T-helper 2 cell treated with Interferon-gamma antibody and Interleukin-4, amounts not matched to agents 5 μg/mL and 100 μg/mL, for 36 hours (primary cell): ENCODE data around the gene MGST2.
"Not testable (repeated sequence)": the region's sequence is repeated elsewhere in the genome, so short reads cannot be mapped to it uniquely, and the experiment has no call there.

Experiments
- DNase-seq: peaks from one replicate; pipeline ENCODE4 v3.0.0; 2021; ENCODE audit warnings: low spot score
- H3K27ac Mint-ChIP-seq: one replicate; pipeline ENCODE4 v1.8.0; 2021; ENCODE audit warnings: mild to moderate bottlenecking, mixed read lengths
- H3K27me3 Mint-ChIP-seq: one replicate; pipeline ENCODE4 v1.8.0; 2021; ENCODE audit warnings: low read depth, mixed read lengths
- H3K36me3 Mint-ChIP-seq: one replicate; pipeline ENCODE4 v1.8.0; 2021; ENCODE audit warnings: low read depth, mixed read lengths
- H3K4me1 Mint-ChIP-seq: one replicate; pipeline ENCODE4 v1.8.0; 2021; ENCODE audit warnings: low read depth, mixed read lengths
- H3K4me3 Mint-ChIP-seq: one replicate; pipeline ENCODE4 v1.8.0; 2022; ENCODE audit warnings: mild to moderate bottlenecking, moderate library complexity, mixed read lengths
- H3K9me3 Mint-ChIP-seq: one replicate; pipeline ENCODE4 v1.8.0; 2021; ENCODE audit warnings: mixed read lengths

MGST2 gene

DNA sequence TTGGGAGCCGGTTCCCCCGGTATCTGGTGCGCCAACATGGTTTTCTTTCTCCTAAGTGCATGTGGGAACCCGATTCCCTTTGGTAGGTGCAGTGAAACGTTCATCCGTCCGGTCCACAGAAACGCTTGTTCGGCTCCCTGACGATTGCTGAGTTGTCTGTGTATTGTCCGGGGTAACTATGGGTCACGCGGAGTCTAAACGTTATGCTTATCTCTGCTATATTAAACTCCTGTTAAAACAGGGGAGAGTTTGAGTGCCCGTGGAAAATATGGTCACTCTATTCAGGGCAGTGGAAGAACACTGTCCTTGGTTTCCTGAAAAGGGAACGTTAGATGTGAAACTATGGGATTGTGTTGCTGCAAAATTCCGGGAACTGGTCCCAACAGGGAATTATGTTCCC, 32.4 kb upstream of the MGST2 start:
- Mint-ChIP-seq H3K27ac (no peak overlapping the region), H3K9me3 (peaks cover 5% of the 10 kb centered on the region), H3K4me3 (no peak overlapping the region), H3K4me1 (no peaks in the 10 kb centered on the region), H3K27me3 (peaks cover 39% of the 10 kb centered on the region), H3K36me3 (no peaks in the 10 kb centered on the region)
- no peak for DNase-seq

DNA sequence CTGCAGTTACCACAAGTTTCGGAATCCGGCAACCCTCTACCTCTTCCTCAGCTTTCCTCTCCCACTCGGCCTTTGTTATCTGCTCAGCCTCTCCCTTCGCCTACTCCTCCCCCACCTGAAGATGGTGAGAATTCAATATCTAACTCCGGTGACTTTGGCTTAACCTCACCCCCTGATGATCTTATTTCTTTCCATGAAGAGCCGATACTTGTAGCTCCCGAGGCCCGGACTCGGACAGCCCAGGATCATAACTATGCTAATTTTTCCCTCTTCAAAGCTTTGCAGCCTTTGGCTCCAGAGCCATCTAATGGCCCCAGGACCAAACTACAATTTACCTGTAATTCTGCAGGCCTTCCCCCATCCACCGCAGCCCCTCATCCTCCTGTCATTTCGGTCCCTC, 32.0 kb upstream of the MGST2 start:
- Mint-ChIP-seq H3K4me3 (no peak overlapping the region), H3K27me3 (peaks cover 40% of the 10 kb centered on the region), H3K4me1 (no peaks in the 10 kb centered on the region), H3K27ac (no peak overlapping the region), H3K36me3 (peaks cover 2% of the 10 kb centered on the region), H3K9me3 (peaks cover 8% of the 10 kb centered on the region)
- no peak for DNase-seq

- Mint-ChIP-seq H3K27ac (no peak overlapping the region), H3K36me3 (peaks cover 2% of the 10 kb centered on the region), H3K27me3 (peaks cover 31% of the 10 kb centered on the region), H3K4me3 (no peak overlapping the region), H3K4me1 (no peaks in the 10 kb centered on the region), H3K9me3 (peaks cover 12% of the 10 kb centered on the region)
- no peak for DNase-seq
These were observed 29.7 kb upstream of the MGST2 start for GRCh38 chr4:139635966-139636365.

GRCh38 chr4:139638306-139638705, 27.3 kb upstream of the MGST2 start:
- H3K27me3 Mint-ChIP-seq = peaks cover 18% of the 10 kb centered on the region
- H3K4me3 Mint-ChIP-seq, DNase-seq, H3K27ac Mint-ChIP-seq, H3K36me3 Mint-ChIP-seq, H3K4me1 Mint-ChIP-seq: not testable (repeated sequence)
- H3K9me3 Mint-ChIP-seq = peaks cover 12% of the 10 kb centered on the region

DNA sequence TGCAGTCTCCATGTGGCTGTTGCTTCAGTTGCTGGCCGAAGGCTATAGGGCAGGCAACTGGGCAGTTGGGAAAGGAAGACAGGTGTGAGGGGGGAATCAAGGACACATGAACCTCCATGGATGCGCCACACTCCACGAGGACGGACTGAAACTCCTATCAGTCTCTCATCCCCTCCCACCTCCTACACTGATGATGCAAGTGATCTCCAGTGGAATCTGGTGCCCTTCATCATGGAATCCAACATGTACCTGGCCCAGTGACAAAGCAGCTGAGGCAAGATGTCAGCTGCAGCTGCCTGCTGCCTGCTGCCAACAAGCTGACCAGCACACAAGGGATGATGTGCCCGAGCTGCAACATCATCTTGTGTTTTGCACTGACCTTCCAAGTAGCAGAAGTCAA, 26.0 kb upstream of the MGST2 start:
- no peak overlapping the region for H3K4me3 Mint-ChIP-seq
- no peak overlapping the region for H3K27ac Mint-ChIP-seq
- H3K27me3 Mint-ChIP-seq = peaks cover 11% of the 10 kb centered on the region
- H3K4me1 Mint-ChIP-seq = no peaks in the 10 kb centered on the region
- H3K36me3 Mint-ChIP-seq = peaks cover 2% of the 10 kb centered on the region
- no peak for DNase-seq
- H3K9me3 Mint-ChIP-seq = peaks cover 12% of the 10 kb centered on the region

DNA sequence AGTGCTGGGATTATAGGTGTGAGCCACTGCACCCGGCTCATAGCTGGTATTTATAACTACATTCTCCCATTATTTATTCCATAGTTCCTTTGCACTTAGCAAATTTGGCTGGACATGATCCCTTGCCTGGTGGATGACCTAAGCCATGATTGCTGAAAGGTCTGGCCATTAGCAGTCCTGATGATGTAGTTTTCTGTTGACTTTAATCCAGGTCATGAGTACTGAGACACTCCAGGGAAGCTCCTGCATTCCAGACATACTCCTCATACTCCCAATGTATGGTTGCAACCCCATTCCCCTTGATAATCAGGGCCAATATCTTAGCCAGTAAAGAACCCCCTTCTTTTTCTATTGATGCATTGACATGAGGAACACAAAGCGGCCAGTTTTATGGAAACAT, 24.4 kb upstream of the MGST2 start:
- peaks cover 12% of the 10 kb centered on the region for H3K9me3 Mint-ChIP-seq
- H3K27ac Mint-ChIP-seq = no peak overlapping the region
- no peak overlapping the region for H3K4me3 Mint-ChIP-seq
- H3K4me1 Mint-ChIP-seq = no peaks in the 10 kb centered on the region
- peaks cover 4% of the 10 kb centered on the region for H3K27me3 Mint-ChIP-seq
- DNase-seq = no peak
- peaks cover 2% of the 10 kb centered on the region for H3K36me3 Mint-ChIP-seq

DNA sequence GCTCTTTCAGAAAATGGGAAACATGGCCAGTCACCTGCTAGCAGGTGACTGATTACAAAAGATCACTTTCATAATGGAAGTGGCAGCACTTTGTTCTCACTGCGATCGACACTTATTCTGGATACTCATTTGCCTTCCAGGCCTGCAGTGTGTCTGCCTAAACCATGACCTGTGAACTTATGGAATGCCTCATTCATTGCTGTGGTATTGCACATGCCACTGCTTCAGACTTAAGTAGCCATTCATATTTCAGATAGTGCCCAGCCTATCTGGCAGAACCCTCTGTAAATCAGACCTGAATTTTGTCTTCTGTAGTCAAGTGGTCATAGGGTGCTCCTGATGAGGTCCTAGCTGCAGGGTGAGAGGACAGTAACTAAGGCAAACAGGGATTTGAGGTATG, 23.3 kb upstream of the MGST2 start:
- Mint-ChIP-seq H3K4me1 (no peaks in the 10 kb centered on the region), H3K36me3 (peaks cover 2% of the 10 kb centered on the region), H3K27ac (no peak overlapping the region), H3K4me3 (no peak overlapping the region), H3K9me3 (peaks cover 10% of the 10 kb centered on the region), H3K27me3 (peaks cover 3% of the 10 kb centered on the region)
- no peak for DNase-seq

DNA sequence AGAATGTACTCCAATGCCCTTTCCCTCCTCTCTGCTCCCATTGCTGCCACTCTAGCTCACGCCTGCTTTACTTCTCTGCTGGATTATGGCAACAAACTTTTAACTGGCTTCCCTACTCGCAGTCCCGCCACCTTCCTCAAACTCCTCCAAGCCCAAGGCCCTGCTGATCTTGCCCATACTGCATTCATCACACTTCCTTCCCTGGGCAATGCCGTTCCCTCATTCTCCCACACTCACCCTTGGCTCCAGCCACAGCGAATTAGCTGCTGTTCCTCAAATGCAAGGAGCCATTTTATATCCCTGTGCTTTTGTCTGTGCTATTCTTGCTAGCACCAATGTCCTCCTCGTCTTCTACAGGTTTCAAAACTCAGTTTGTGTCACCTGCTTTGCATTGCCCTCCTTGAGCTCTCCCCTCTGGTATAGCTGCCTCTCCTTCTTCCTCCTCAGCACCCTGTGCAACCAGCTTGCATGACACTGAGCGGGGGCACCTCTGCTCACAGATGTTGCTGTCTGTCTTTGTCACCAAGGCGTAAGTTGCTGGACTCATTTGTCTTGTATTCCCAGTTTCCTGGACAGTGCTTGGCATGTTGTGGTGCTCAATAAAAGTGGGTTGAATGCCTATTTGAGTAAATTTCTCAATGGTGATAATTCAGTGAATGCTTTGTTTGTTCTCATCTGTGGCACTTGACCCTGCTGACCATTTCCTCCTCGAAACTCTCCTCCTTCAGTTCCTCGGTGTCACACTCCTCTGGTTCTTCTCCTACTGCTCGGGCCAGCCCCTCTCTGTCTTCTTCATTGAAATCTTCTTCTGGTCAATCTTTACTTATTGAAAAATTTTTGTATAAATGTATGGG, 22.4 kb upstream of the MGST2 start:
- Mint-ChIP-seq H3K27ac (no peak overlapping the region), H3K36me3 (peaks cover 2% of the 10 kb centered on the region), H3K27me3 (peaks cover 3% of the 10 kb centered on the region), H3K4me3 (no peak overlapping the region), H3K9me3 (peaks cover 7% of the 10 kb centered on the region), H3K4me1 (no peaks in the 10 kb centered on the region)
- DNase-seq = no peak

GRCh38 chr4:139645458-139645857, 20.2 kb upstream of the MGST2 start:
- Mint-ChIP-seq H3K27ac (no peak overlapping the region), H3K9me3 (no peaks in the 10 kb centered on the region), H3K27me3 (no peaks in the 10 kb centered on the region), H3K36me3 (no peaks in the 10 kb centered on the region), H3K4me1 (no peaks in the 10 kb centered on the region), H3K4me3 (no peak overlapping the region)
- DNase-seq = no peak

DNA sequence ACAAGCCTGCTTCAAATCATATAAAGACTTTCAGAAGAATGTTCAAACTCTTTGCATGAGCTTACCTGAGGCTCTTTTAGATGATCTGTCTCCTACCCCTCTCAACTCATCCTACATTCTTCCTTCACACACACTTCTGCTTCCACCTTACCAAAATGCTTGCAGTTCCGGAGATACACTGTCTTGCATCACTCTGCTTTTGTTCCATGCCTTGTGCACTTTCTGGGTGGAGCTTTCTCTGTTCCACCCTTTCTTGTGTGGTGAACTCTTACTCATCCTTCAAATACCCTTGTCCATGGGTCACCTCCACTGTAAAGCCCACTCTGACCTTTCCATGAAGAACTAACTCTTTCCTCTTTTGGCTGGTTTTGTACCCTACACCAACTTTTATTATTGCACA, 18.4 kb upstream of the MGST2 start:
- no peak overlapping the region for H3K4me3 Mint-ChIP-seq
- no peak overlapping the region for H3K27ac Mint-ChIP-seq
- DNase-seq = no peak
- peaks cover 3% of the 10 kb centered on the region for H3K4me1 Mint-ChIP-seq
- H3K9me3 Mint-ChIP-seq = no peaks in the 10 kb centered on the region
- no peaks in the 10 kb centered on the region for H3K36me3 Mint-ChIP-seq
- H3K27me3 Mint-ChIP-seq = no peaks in the 10 kb centered on the region

- Mint-ChIP-seq H3K4me3 (no peak overlapping the region), H3K27ac (no peak overlapping the region), H3K36me3 (no peaks in the 10 kb centered on the region), H3K4me1 (peaks cover 3% of the 10 kb centered on the region), H3K27me3 (no peaks in the 10 kb centered on the region), H3K9me3 (no peaks in the 10 kb centered on the region)
- no peak for DNase-seq
These were observed 17.7 kb upstream of the MGST2 start for GRCh38 chr4:139647952-139648351.

DNA sequence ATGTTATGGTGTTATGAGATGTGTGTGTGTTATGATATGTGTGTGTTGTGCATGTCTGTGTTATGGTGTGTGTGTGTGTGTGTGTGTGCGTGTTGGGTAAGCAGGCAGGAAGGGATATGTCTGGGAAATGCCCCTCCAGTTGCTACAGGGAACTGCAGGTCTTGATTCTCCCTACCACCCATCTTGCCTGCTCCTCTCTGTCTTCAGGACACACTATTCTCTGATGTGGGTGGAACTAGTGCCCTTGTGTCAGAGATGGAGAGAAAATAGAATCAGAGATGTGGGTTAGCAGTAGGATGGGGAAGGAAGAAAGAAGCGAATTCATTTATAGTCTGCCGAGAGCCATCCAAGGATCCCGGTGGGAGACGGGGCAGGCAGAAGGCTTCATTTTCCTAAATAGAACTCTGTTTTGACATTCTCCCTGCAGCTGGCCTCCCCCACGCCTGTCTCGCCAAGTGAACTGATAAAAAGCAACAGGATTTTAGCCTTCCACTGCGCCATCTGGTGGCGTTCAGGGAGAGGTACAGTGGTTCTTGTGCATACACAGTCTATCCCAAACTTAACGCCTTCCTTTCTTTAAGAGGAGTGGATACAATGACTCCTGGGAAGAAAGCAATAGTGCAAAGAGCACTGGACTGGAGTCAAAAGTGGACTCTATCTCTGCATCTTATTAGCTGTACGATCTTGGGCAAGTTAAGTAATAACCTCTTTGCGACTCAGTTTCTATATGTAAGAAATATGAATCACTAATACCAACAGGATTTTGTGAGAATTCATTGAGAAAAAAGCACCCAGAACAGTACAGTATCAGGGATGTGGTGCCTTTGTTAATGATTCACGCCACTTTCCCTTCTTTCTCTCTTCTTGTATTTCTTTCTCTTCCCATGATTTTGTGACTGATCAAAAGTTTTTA, 14.1 kb upstream of the MGST2 start:
- Mint-ChIP-seq H3K9me3 (no peaks in the 10 kb centered on the region), H3K27ac (no peak overlapping the region), H3K36me3 (no peaks in the 10 kb centered on the region), H3K27me3 (no peaks in the 10 kb centered on the region), H3K4me3 (no peak overlapping the region), H3K4me1 (peaks cover 3% of the 10 kb centered on the region)
- DNase-seq = peak; percentile 47

- Mint-ChIP-seq H3K9me3 (no peaks in the 10 kb centered on the region), H3K4me3 (no peak overlapping the region), H3K4me1 (peaks cover 25% of the 10 kb centered on the region), H3K27me3 (no peaks in the 10 kb centered on the region), H3K27ac (no peak overlapping the region), H3K36me3 (no peaks in the 10 kb centered on the region)
- DNase-seq = no peak
These were observed 11.1 kb upstream of the MGST2 start for GRCh38 chr4:139654516-139654915.

- DNase-seq = peak; percentile 7
- no peaks in the 10 kb centered on the region for H3K9me3 Mint-ChIP-seq
- H3K4me1 Mint-ChIP-seq = peaks cover 27% of the 10 kb centered on the region
- H3K36me3 Mint-ChIP-seq = no peaks in the 10 kb centered on the region
- H3K27ac Mint-ChIP-seq = no peak overlapping the region
- H3K27me3 Mint-ChIP-seq = no peaks in the 10 kb centered on the region
- no peak overlapping the region for H3K4me3 Mint-ChIP-seq
These were observed 10.5 kb upstream of the MGST2 start for GRCh38 chr4:139655116-139655515.
